Stimulated activated CD4-positive, alpha-beta T cell treated with anti-CD3 and anti-CD28 coated beads, Interleukin-2, amount 100 ng/mL, for 48 hours (primary cell): ENCODE data around the gene STEAP1B.

ENCODE experiments used
- DNase-seq, 2 donors: peaks; one replicate each; pipeline ENCODE4 v3.0.0-alpha.2; 2020

The STEAP1B gene

DNA sequence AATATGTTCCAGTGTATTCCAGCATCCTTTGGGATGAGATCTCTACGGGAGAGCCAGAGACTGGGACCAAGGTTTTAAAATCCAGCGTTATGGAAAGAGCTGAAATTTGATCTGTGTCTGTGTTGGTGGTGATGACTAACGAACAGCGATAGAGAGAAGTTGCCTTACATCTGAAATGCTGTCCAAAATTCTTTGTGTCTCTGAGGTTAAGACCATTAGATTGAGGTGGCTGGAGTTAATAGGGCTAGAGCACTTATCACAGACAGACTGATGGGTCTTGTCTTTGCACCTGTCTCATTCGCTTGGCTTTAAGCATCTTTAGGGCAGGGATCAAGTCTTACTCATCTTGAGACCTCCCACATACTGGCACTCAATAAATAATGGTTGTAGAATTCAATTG is 102.0 kb downstream of the STEAP1B start:
- no peak for DNase-seq

DNA sequence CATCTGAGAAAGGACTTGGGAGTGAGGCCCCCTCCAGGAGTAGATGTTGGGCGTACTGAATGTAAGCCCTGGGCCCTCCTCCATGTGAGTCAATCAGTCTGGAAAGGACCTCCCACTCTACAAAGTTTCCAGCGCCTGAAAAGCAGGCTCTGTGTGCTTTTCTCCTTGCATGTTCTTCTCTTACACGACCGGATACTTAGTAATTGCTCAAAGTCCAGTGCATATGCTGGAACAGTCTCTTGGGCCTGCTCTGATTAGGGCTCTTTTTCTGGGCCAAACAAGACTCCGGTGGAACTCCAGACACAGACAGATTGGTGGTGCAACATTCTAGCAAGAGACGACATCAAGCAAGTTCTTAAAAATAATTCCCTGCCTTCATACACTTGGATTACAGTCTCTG is 104.8 kb downstream of the STEAP1B start:
- DNase-seq = no peak

DNA sequence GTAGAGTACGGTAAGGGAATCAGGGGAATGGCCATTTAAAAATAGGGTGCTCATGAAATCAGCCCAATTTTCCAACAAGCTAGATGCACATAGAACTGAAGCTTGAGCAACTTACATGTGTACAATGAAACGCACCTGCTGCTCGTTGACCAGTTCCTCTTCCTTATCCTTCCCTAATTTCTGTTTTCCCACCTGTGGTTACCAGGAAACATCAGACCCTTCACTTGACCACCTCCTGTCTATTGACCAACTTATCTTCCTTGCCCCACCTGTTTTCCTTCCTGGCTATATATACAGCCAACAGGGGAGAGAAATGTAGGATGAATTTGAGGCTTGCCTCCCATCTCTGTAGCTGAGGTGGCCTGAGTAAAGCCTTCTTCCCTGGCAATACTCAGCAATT is 105.2 kb downstream of the STEAP1B start:
- no peak for DNase-seq

DNA sequence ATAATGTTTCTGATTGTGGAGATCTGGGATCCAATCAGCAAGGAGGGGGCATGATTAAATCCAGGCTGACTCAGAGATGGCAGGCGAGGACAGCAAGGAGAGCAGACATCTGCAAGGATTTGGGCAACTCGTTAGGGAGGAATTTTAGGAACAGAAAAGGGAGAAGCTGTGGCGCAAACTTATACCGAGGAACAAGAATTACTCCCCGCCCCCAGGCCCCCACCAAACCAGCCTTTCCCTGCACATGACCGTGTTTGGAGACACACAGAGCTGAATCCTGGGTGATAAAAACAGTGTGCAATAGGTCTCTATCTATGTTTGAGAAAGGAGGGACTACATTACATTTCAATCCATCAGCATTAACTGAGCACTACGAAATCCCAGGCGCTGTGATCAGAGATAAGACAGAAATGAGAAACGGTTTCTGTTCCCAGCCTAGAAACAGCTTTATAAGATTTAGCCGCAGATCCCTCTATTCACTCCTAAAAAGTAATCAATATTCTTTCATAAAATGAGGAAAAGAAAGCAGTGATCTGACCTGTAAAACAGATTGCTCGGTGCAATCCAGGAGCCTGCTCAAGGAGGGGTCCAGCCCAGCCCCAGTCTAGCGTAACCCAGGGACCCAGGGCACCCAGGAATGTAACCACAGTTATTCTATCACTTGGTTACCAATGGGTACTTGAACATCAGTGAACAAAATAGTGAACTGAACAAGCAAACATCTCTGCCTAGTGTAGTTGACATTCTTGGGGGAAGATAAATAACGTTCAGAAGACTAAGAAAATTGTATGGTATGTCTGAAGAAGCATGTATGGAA is 105.9 kb downstream of the STEAP1B start:
- no peak for DNase-seq

DNA sequence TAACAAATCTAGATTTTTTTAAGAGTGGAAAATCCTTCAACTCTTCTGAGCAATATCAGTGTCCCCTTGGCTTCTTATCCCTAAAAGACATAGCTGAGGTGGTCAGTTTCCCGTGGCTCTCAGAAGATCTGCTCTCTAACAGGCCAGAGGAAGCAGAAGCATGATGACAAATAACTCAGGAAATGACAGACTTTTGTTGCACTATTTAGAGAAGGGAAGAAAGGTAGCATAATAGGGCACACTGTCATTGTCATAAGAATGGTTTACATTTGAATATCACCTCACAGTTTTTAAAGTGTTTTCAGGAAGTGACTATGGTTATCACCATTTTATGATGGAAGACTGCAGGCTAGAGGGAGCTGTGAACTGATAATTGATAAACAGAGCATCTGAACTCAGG is 109.5 kb downstream of the STEAP1B start:
- no peak for DNase-seq

DNA sequence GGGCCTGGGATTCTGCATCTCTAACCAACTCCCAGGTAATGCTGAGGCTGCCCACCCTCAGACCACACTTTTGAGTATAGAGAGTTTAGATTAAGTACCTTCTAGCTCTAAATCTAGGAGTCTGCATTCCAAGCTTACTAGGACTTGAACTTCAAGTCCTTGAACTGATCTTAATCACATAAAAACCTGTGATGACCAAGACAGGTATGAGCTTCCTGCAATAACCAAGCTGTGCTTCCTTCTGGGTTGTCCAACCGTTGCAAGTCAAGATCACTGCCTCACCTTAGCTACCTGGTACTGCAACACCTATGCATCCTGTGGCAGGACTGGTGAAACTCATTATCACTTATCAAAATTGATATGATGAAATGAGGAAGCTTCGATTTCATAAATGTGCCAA is 110.1 kb downstream of the STEAP1B start:
- no peak for DNase-seq

DNA sequence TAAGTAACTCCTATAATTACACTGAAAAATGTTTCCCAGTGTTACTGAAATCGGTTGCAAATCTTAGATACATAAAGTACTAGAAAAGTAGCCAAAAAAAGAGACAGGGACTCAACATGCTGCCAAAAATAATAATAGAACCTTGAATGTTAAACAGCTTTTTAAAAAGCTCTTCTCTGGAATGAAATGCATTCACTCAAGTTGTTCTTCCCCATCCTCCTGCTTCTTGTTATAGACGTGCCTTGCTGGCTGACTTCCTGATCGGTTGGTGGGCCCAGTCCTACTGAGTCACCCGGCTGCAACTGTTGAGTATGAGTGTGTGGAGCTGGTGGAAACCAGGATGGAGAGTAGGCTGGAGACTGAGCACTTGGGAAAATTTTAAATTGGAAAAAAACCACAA is 112.4 kb downstream of the STEAP1B start:
- DNase-seq = no peak

DNA sequence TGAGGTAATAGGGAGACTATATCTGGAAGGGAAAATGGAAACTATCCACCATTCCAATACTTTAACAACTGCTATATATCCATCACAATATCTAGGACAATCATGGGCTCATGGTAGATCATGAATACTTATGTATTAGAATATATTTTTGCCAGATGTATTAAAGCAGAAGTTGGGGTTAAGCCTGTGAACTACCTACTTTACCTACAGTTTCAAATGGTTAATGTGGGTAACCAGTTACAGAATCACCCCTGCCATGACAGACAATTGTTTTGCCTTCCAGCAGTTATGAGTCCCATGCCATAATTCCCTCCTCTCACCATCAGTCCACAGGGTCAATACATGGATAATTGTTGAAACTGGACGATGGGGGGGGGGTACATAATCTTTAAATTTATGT is 113.1 kb downstream of the STEAP1B start:
- no peak for DNase-seq

- no peak for DNase-seq
Measured at GRCh38 chr7:22386206-22386858, 113.7 kb downstream of the STEAP1B start.

DNA sequence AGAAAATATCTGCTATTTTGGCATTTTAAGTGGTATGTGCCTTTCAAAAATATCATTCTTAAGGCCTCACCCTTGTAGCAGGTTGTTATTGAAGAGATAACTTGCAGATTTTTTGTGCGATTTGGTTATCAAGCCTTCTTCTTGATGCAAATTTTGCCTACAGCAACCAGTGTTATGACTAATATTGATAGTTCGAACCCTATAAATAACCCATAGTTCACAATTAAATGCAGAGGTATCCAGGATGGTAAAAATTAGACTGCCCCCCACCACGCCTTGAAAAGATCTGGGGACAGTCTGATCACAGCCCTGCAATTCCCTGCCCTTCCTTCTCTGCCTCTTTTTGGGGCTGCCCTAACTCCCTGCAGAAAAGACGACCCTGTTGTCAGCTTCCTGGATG is 114.7 kb downstream of the STEAP1B start:
- no peak for DNase-seq

DNA sequence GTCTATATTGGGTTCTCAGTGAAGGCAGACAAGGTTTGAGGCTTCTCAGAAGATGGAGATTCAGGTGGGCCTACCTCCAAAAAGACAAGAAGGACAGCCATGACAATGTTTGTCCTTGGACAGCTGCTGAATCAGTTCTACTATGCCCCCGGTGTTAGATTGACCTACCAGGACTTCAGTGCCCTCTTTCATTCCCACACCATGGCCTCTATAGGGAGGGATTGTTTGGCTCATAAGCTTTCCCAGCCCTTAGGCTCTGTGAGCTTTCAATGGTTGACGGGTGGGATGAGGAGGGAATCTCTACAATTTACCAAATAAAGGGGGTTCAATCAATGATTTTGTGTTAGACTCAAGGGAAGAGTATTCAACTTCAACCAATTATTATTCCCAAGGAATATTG is 119.7 kb downstream of the STEAP1B start:
- DNase-seq = no peak

- no peak for DNase-seq
Measured at GRCh38 chr7:22378199-22378980, 121.6 kb downstream of the STEAP1B start.

GRCh38 chr7:22377703-22378102 is 122.3 kb downstream of the STEAP1B start:
- DNase-seq = no peak

DNA sequence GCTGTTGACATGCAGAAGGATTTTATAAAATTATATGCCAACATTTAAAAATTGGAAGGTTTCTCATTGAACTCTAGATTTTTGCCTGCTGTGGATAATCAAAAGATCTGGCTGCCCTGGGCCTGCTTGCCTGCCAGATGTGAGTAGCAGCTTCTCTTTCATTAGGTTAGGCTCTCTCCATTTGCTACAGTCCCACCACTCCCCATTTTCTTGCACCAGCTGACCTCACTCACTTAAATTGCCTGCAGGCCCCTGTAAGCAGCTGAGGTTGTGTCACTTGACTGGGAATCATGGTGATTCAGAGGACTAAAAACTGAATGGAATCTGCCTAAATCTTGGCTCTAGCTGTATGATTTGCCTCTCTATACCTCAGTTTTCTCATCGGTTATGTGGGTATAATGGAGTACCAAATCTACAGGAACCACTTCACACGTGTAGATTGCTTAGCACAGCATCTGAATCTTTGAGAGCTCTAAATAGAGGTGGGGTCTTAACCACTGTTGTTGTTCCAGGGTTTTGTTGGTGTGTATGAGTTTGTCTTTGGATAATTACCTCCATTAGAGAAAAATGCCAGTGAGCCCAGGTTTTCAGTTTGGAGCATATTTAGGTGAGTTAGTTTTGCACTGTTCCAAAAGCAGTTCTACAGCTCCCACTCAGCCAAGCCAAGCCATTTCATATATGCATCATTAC is 124.5 kb downstream of the STEAP1B start:
- DNase-seq = no peak

DNA sequence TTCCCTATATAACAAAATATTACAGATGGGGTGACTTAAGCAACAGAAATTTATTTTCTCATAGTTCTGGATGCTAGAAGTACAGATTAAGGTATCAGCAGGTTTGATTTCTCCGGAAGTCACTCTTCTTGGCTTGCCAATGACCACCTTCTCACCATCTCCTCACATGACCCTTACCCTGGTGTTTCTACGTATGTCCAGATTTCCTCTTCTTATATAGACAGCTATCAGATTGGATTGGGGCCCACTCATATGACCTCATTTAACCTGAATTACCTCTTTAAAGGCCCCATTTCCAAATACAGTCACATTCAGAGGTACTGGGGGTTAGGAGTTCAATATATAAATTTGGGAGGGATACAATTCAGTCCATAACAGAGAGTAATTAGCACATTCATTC is 126.1 kb downstream of the STEAP1B start:
- DNase-seq = no peak

- DNase-seq = no peak
Measured at GRCh38 chr7:22373388-22373787, 126.6 kb downstream of the STEAP1B start.

DNA sequence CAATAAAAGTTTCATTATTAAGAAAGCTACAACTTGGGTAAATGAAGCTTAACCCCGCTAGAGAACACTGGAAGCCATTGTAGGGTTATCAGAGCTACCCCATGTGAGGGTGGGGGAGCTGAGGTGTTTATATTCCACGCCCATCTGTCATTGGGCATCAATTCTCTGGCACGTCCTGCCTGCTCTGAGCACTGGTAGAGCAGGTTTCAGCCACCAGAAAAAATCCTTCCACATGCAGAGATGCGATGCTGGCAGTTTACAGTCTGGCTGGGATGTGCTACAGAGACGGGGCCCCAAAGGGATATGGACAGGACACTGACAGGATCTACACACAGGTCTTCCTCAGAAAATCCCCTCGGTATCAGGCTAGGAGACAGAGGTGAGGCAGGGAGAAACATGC is 127.1 kb downstream of the STEAP1B start:
- DNase-seq = no peak

DNA sequence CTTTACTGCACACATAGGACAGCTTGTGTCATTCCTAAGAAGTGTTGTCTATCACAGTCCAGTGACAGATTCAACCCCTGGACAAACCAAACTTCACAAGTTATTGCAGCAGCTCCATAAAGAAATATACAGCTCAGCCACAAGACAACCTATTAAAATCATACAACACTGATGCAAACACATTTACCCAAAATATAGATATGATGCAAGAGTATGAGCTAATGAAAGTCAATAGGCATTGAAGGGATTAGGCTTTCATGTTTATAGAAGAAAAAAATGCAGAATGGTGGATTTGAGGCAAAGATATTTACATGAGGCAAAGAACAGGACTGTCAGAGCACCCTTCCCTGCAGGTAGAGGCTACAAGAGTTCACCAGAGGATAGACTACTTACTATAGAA is 128.1 kb downstream of the STEAP1B start:
- no peak for DNase-seq
